Effector memory CD8-positive, alpha-beta T cell (primary cell): ENCODE data around the gene ST14.
"Not testable (repeated sequence)": the region's sequence is repeated elsewhere in the genome, so short reads cannot be mapped to it uniquely, and the experiment has no call there.

Source experiments
- ATAC-seq: fragments of 150-1000 bp; cut with Tn5 transposase; replicated peaks from 2 replicates; pipeline ENCODE4 v1.10.0; 2021; ENCODE audit warnings: mild to moderate bottlenecking, moderate library complexity
- DNase-seq, 3 experiments: peaks; one replicate each; pipeline ENCODE4 v3.0.0; 2021
- H3K27ac Mint-ChIP-seq, 2 donors: one replicate each; pipeline ENCODE4 v1.8.0; 2022; ENCODE audit warnings: mild to moderate bottlenecking in 2 of 2, mixed read lengths in 2 of 2, moderate library complexity in 2 of 2
- H3K27me3 Mint-ChIP-seq, 2 donors: one replicate each; pipeline ENCODE4 v1.8.0; 2022; ENCODE audit warnings: mixed read lengths in 2 of 2
- H3K36me3 Mint-ChIP-seq: one replicate; pipeline ENCODE4 v1.8.0; 2022; ENCODE audit warnings: mild to moderate bottlenecking, moderate library complexity, mixed read lengths; ENCODE audit not compliant: insufficient read depth
- H3K4me1 Mint-ChIP-seq, 2 donors: one replicate each; pipeline ENCODE4 v1.8.0; 2022; ENCODE audit warnings: low read depth in 2 of 2, mixed read lengths in 2 of 2
- H3K4me3 Mint-ChIP-seq, 2 donors: one replicate each; pipeline ENCODE4 v1.8.0; 2022; ENCODE audit warnings: mild to moderate bottlenecking in 2 of 2, mixed read lengths in 2 of 2, moderate library complexity in 2 of 2
- H3K9me3 Mint-ChIP-seq, 2 donors: one replicate each; pipeline ENCODE4 v1.8.0; 2022; ENCODE audit warnings: mixed read lengths in 2 of 2

ST14 gene

GRCh38 chr11:130215531-130216220 lies 56.1 kb downstream of the ST14 start:
- no peak overlapping the region for H3K27ac Mint-ChIP-seq
- DNase-seq (no peak), ATAC-seq (no peak)
- H3K9me3 Mint-ChIP-seq, result no peaks in the 10 kb centered on the region
- H3K4me1 Mint-ChIP-seq, result peaks cover 0 to 8% of the 10 kb centered on the region in 2 donors
- no peak overlapping the region for H3K4me3 Mint-ChIP-seq
- H3K36me3 Mint-ChIP-seq, result no peaks in the 10 kb centered on the region
- H3K27me3 Mint-ChIP-seq, result peaks cover 22 to 32% of the 10 kb centered on the region in 2 donors

- Mint-ChIP-seq H3K4me1 (peaks cover 0 to 11% of the 10 kb centered on the region in 2 donors), H3K4me3 (no peak overlapping the region), H3K9me3 (no peaks in the 10 kb centered on the region), H3K27me3 (peaks cover 21 to 27% of the 10 kb centered on the region in 2 donors), H3K36me3 (no peaks in the 10 kb centered on the region), H3K27ac (no peak overlapping the region)
- no peak for DNase-seq
- ATAC-seq, result no peak
Measured at GRCh38 chr11:130216221-130216550, 56.6 kb downstream of the ST14 start.

- H3K4me3 Mint-ChIP-seq, result no peak overlapping the region
- ATAC-seq (no peak), DNase-seq (no peak)
- H3K27ac Mint-ChIP-seq, result no peak overlapping the region
- peaks cover 16 to 22% of the 10 kb centered on the region in 2 donors for H3K27me3 Mint-ChIP-seq
- peaks cover 0 to 11% of the 10 kb centered on the region in 2 donors for H3K4me1 Mint-ChIP-seq
- no peaks in the 10 kb centered on the region for H3K9me3 Mint-ChIP-seq
- no peaks in the 10 kb centered on the region for H3K36me3 Mint-ChIP-seq
Measured at GRCh38 chr11:130216591-130217132, 57.1 kb downstream of the ST14 start.

- H3K9me3 Mint-ChIP-seq, result no peaks in the 10 kb centered on the region
- H3K27me3 Mint-ChIP-seq, result peaks cover 13 to 17% of the 10 kb centered on the region in 2 donors
- peaks cover 4 to 15% of the 10 kb centered on the region in 2 donors for H3K4me1 Mint-ChIP-seq
- no peak overlapping the region for H3K27ac Mint-ChIP-seq
- no peaks in the 10 kb centered on the region for H3K36me3 Mint-ChIP-seq
- ATAC-seq (no peak), DNase-seq (no peak)
- H3K4me3 Mint-ChIP-seq, result no peak overlapping the region
Measured at GRCh38 chr11:130217133-130218031, 57.8 kb downstream of the ST14 start.

- ATAC-seq (no peak), DNase-seq (no peak)
- no peaks in the 10 kb centered on the region for H3K36me3 Mint-ChIP-seq
- no peak overlapping the region for H3K4me3 Mint-ChIP-seq
- no peaks in the 10 kb centered on the region for H3K9me3 Mint-ChIP-seq
- H3K27me3 Mint-ChIP-seq, result peaks cover 13 to 17% of the 10 kb centered on the region in 2 donors
- no peak overlapping the region for H3K27ac Mint-ChIP-seq
- H3K4me1 Mint-ChIP-seq, result peaks cover 16 to 20% of the 10 kb centered on the region in 2 donors
Measured at GRCh38 chr11:130218501-130219070, 59.0 kb downstream of the ST14 start.

- no peak overlapping the region for H3K27ac Mint-ChIP-seq
- H3K27me3 Mint-ChIP-seq, result peaks cover 13 to 17% of the 10 kb centered on the region in 2 donors
- no peak for ATAC-seq
- H3K4me3 Mint-ChIP-seq, result no peak overlapping the region
- peaks cover 22 to 24% of the 10 kb centered on the region in 2 donors for H3K4me1 Mint-ChIP-seq
- no peaks in the 10 kb centered on the region for H3K36me3 Mint-ChIP-seq
- H3K9me3 Mint-ChIP-seq, result no peaks in the 10 kb centered on the region
- DNase-seq, result no peak
Measured at GRCh38 chr11:130219148-130219547, 59.6 kb downstream of the ST14 start.

GRCh38 chr11:130220311-130221035 lies 60.9 kb downstream of the ST14 start:
- no peak for ATAC-seq

GRCh38 chr11:130223291-130223971 lies 63.8 kb downstream of the ST14 start:
- H3K4me1 Mint-ChIP-seq, result peaks cover 23 to 28% of the 10 kb centered on the region in 2 donors
- H3K9me3 Mint-ChIP-seq, result no peaks in the 10 kb centered on the region
- no peaks in the 10 kb centered on the region for H3K36me3 Mint-ChIP-seq
- peak overlapping the region in 1 of 2 donors; percentile 56 for H3K4me3 Mint-ChIP-seq
- peak overlapping the region; percentile 81 to 84 for H3K27ac Mint-ChIP-seq
- ATAC-seq (peak; percentile 85), DNase-seq (peak in 1 of 3 experiments; percentile 14)
- H3K27me3 Mint-ChIP-seq, result no peaks in the 10 kb centered on the region

More at GRCh38 chr11:130220311-130221035, 60.9 kb downstream of the ST14 start:
- DNase-seq, result no peak
- H3K9me3 Mint-ChIP-seq, result no peaks in the 10 kb centered on the region
- no peaks in the 10 kb centered on the region for H3K36me3 Mint-ChIP-seq
- no peak overlapping the region for H3K27ac Mint-ChIP-seq
- H3K4me3 Mint-ChIP-seq, result no peak overlapping the region
- peaks cover 8% of the 10 kb centered on the region in 2 donors for H3K27me3 Mint-ChIP-seq
- peaks cover 23 to 28% of the 10 kb centered on the region in 2 donors for H3K4me1 Mint-ChIP-seq

- Mint-ChIP-seq H3K27me3 (no peaks in the 10 kb centered on the region), H3K9me3 (no peaks in the 10 kb centered on the region), H3K4me3 (no peak overlapping the region), H3K27ac (no peak overlapping the region), H3K36me3 (peaks cover 4% of the 10 kb centered on the region), H3K4me1 (peaks cover 20 to 24% of the 10 kb centered on the region in 2 donors)
- no peak for ATAC-seq
- DNase-seq, result no peak
Measured at GRCh38 chr11:130227373-130227772, 67.8 kb downstream of the ST14 start.

- H3K36me3 Mint-ChIP-seq, result peaks cover 47% of the 10 kb centered on the region
- not testable (repeated sequence) for H3K27ac Mint-ChIP-seq, ATAC-seq
Measured at GRCh38 chr11:130233486-130233885, 73.9 kb downstream of the ST14 start.

GRCh38 chr11:130233888-130234287 lies 74.3 kb downstream of the ST14 start:
- not testable (repeated sequence) for ATAC-seq, H3K4me1 Mint-ChIP-seq, H3K9me3 Mint-ChIP-seq, H3K27me3 Mint-ChIP-seq, H3K4me3 Mint-ChIP-seq, DNase-seq
- peak overlapping the region in 1 of 2 donors; percentile 2 for H3K27ac Mint-ChIP-seq
- H3K36me3 Mint-ChIP-seq, result peaks cover 51% of the 10 kb centered on the region

More at GRCh38 chr11:130233486-130233885, 73.9 kb downstream of the ST14 start:
- not testable (repeated sequence) for DNase-seq, H3K4me1 Mint-ChIP-seq, H3K27me3 Mint-ChIP-seq, H3K4me3 Mint-ChIP-seq, H3K9me3 Mint-ChIP-seq

GRCh38 chr11:130234315-130234714 lies 74.7 kb downstream of the ST14 start:
- peak overlapping the region in 1 of 2 donors; percentile 2 for H3K27ac Mint-ChIP-seq

More at GRCh38 chr11:130234315-130234714, 74.7 kb downstream of the ST14 start:
- H3K4me3 Mint-ChIP-seq, result no peak overlapping the region
- DNase-seq, result no peak
- H3K27me3 Mint-ChIP-seq, result no peaks in the 10 kb centered on the region
- ATAC-seq, result no peak
- H3K36me3 Mint-ChIP-seq, result peaks cover 54% of the 10 kb centered on the region
- no peaks in the 10 kb centered on the region for H3K9me3 Mint-ChIP-seq
- H3K4me1 Mint-ChIP-seq, result peaks cover 2 to 5% of the 10 kb centered on the region in 2 donors
